Esophagus squamous epithelium (tissue), 5 donors: ENCODE data around the gene ZCRB1. TPM values are rescaled to one million over a fixed set of nuclear protein-coding genes. Genes with fewer than 3 reads are reported as not detected.

ENCODE experiments used
- DNase-seq: peaks from one replicate; lab custom pipeline; 2025; lab: John Stamatoyannopoulos, UW
- H3K27ac ChIP-seq, 4 donors: fragments of 200-600 bp; sonication (generic); one replicate each; pipeline ENCODE4 v1.5.1; 2016 to 2019; ENCODE audit warnings: mild to moderate bottlenecking in 1 of 4
- H3K27me3 ChIP-seq, 4 donors: fragments of 200-600 bp; sonication (generic); 1 replicate in 3 of 4; 2 replicates in 1 of 4; pipeline versions ENCODE4 v1.5.1 to v1.6.0; 2017 to 2021; ENCODE audit warnings: antibody characterized with exemption in 1 of 4
- H3K36me3 ChIP-seq, 3 donors: fragments of 200-600 bp; sonication (generic); one replicate each; pipeline ENCODE4 v1.5.1; 2016 to 2019
- H3K4me1 ChIP-seq, 3 donors: fragments of 200-600 bp; sonication (generic); one replicate each; pipeline ENCODE4 v1.5.1; 2017 to 2019
- H3K4me3 ChIP-seq, 4 donors: fragments of 200-600 bp; sonication (generic); 1 replicate in 3 of 4; 2 replicates in 1 of 4; pipeline ENCODE4 v1.5.1; 2016 to 2019; ENCODE audit warnings: mild to moderate bottlenecking in 2 of 4, moderate library complexity in 1 of 4
- H3K9me3 ChIP-seq, 3 donors: fragments of 200-600 bp; sonication (generic); one replicate each; pipeline ENCODE4 v1.5.1; 2016 to 2019
- POLR2A ChIP-seq, 4 donors: fragments of 450-650 bp; IDR thresholded peaks; one replicate each; pipeline ENCODE4 v1.6.1; 2017; ENCODE audit warnings: antibody characterized with exemption in 4 of 4, mild to moderate bottlenecking in 4 of 4, moderate library complexity in 3 of 4
- WGBS, 2 donors: methylation state at CpG; one replicate each; pipeline ENCODE4 v1.1.5; 2018; 5-methylcytosine and 5-hydroxymethylcytosine counted together
- intact Hi-C: fragments of 100-400 bp; cut with DNase I; formaldehyde crosslinking; loops from one replicate; pipeline ENCODE4 v1.15.0; 2022
- total RNA-seq, 4 donors: library from RNA; depleted of rRNA; stranded (reverse); fragments of >200 nt; gene quantifications; one replicate each; pipeline ENCODE4 v1.1.0, GENCODE V29; 2016
- TF ChIP-seq, protein P1 (sequence below), 6 experiments: fragments of 450-650 bp in 4 of 6; fragments of 200-600 bp in 2 of 6; sonication (generic) in 2 of 6; IDR thresholded peaks; one replicate each; pipeline ENCODE4 v1.5.1; 2016 to 2019; ENCODE audit warnings: antibody characterized with exemption in 6 of 6, mild to moderate bottlenecking in 4 of 6, moderate library complexity in 4 of 6
- donor health status: DM: yes; HTN: yes; CAD: no.

ZCRB1 gene
- total RNA-seq, 4 donors from 2014 or later = 7.7 to 22.5 (median 17.8) TPM

DNA sequence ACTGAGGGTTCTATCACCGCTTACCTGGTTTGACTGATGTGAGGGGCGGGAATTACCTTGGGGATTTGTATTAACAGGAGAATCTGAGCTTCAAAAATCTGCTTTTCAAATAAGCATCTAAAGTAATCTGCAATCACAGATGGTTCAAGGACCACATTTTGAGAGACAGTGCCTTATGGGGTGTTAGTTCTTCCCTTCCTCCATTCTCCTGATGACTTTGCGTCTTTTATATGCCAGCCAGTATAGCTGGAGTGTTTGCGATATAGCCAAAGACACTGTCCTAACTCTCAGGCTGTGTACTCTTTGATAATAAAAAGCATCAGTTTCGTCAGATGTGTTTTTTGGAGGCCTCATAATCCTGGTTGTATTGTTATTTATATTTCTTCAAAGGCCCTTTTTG, 39.6 kb upstream of the ZCRB1 start:
- Histone ChIP-seq H3K9me3 (no peaks in the 10 kb centered on the region), H3K27me3 (no peaks in the 10 kb centered on the region), H3K4me1 (no peaks in the 10 kb centered on the region), H3K4me3 (no peak overlapping the region), H3K27ac (no peak overlapping the region), H3K36me3 (peaks cover 0 to 11% (median 0%) of the 10 kb centered on the region in 3 donors)
- intact Hi-C loops = no loop called here
- DNase-seq = no peak
- WGBS, 2 donors = 91 to 98% methylated on average over 5 of the region's 5 CpGs
- TF ChIP-seq POLR2A (IDR thresholded peaks at IDR 0.05) = no peak
- TF ChIP-seq, protein P1, sequence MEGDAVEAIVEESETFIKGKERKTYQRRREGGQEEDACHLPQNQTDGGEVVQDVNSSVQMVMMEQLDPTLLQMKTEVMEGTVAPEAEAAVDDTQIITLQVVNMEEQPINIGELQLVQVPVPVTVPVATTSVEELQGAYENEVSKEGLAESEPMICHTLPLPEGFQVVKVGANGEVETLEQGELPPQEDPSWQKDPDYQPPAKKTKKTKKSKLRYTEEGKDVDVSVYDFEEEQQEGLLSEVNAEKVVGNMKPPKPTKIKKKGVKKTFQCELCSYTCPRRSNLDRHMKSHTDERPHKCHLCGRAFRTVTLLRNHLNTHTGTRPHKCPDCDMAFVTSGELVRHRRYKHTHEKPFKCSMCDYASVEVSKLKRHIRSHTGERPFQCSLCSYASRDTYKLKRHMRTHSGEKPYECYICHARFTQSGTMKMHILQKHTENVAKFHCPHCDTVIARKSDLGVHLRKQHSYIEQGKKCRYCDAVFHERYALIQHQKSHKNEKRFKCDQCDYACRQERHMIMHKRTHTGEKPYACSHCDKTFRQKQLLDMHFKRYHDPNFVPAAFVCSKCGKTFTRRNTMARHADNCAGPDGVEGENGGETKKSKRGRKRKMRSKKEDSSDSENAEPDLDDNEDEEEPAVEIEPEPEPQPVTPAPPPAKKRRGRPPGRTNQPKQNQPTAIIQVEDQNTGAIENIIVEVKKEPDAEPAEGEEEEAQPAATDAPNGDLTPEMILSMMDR (IDR thresholded peaks at IDR 0.05) = no peak

DNA sequence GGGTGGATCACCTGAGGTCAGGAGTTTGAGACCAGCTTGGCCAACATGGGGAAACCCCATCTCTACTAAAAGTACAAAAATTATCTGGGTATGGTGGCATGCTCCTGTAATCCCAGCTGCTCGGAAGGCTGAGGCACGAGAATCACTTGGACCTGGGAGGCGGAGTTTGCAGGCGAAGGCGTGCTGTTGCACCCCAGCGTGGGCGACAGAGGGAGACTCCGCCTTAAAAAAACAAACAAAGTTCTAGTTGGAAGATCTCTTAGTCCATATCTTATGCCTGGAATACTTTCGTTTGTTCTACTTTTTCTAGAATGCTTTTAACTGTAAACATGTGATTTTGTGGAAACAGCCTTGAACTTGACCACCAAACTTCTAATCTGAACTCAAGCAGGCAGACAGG, 38.8 kb upstream of the ZCRB1 start:
- no peaks in the 10 kb centered on the region for H3K9me3 ChIP-seq
- peaks cover 0 to 11% (median 0%) of the 10 kb centered on the region in 3 donors for H3K36me3 ChIP-seq
- WGBS, 2 donors = 72 to 75% methylated on average over 9 of the region's 9 CpGs
- intact Hi-C loops = no loop called here
- no peak overlapping the region for H3K4me3 ChIP-seq
- no peak overlapping the region for H3K27ac ChIP-seq
- no peaks in the 10 kb centered on the region for H3K4me1 ChIP-seq
- DNase-seq = no peak
- no peaks in the 10 kb centered on the region for H3K27me3 ChIP-seq
- TF ChIP-seq, protein P1 (IDR thresholded peaks at IDR 0.05) = no peak
- no peak for TF ChIP-seq POLR2A (IDR thresholded peaks at IDR 0.05)

GRCh38 chr12:42362647-42363260, 36.9 kb upstream of the ZCRB1 start:
- intact Hi-C loops = no loop called here
- no peak for TF ChIP-seq POLR2A (IDR thresholded peaks at IDR 0.05)
- TF ChIP-seq, protein P1 (IDR thresholded peaks at IDR 0.05) = no peak
- H3K4me3 ChIP-seq = no peak overlapping the region
- peaks cover 0 to 14% (median 0%) of the 10 kb centered on the region in 3 donors for H3K36me3 ChIP-seq
- no peaks in the 10 kb centered on the region for H3K4me1 ChIP-seq
- DNase-seq = no peak
- H3K27ac ChIP-seq = no peak overlapping the region
- H3K27me3 ChIP-seq = no peaks in the 10 kb centered on the region
- no peaks in the 10 kb centered on the region for H3K9me3 ChIP-seq

- no peak for TF ChIP-seq POLR2A (IDR thresholded peaks at IDR 0.05)
- TF ChIP-seq, protein P1 (IDR thresholded peaks at IDR 0.05) = no peak
- Histone ChIP-seq H3K4me1 (no peaks in the 10 kb centered on the region), H3K4me3 (no peak overlapping the region), H3K27ac (no peak overlapping the region), H3K9me3 (no peaks in the 10 kb centered on the region), H3K27me3 (no peaks in the 10 kb centered on the region), H3K36me3 (peaks cover 0 to 20% (median 0%) of the 10 kb centered on the region in 3 donors)
- intact Hi-C loops = no loop called here
- WGBS, 2 donors = 74 to 83% methylated on average over 4 of the region's 4 CpGs
- no peak for DNase-seq
Measured at GRCh38 chr12:42361909-42362646, 36.2 kb upstream of the ZCRB1 start.

GRCh38 chr12:42360747-42361403, 35.0 kb upstream of the ZCRB1 start:
- Histone ChIP-seq H3K9me3 (no peaks in the 10 kb centered on the region), H3K27me3 (no peaks in the 10 kb centered on the region), H3K4me3 (no peak overlapping the region), H3K27ac (no peak overlapping the region), H3K36me3 (peaks cover 0 to 32% (median 0%) of the 10 kb centered on the region in 3 donors), H3K4me1 (no peaks in the 10 kb centered on the region)
- DNase-seq = no peak
- 88 to 100% methylated on average over 6 of the region's 6 CpGs for WGBS, 2 donors
- intact Hi-C loops = no loop called here
- TF ChIP-seq, protein P1 (IDR thresholded peaks at IDR 0.05) = no peak
- no peak for TF ChIP-seq POLR2A (IDR thresholded peaks at IDR 0.05)
